Kidney epithelial cell (primary cell): ENCODE data around the gene MSANTD2. TPM values are rescaled to one million over a fixed set of nuclear protein-coding genes. Genes with fewer than 3 reads are reported as not detected.

Experiments
- DNase-seq: peaks from one replicate; pipeline ENCODE4 v3.0.0-alpha.2; 2010; ENCODE audit warnings: low read depth
- H3K27me3 ChIP-seq: 2 replicates; pipeline ENCODE4 v1.6.0; 2011; ENCODE audit warnings: low read length; ENCODE audit not compliant: control insufficient read depth, insufficient read depth
- H3K36me3 ChIP-seq: 2 replicates; pipeline ENCODE4 v1.5.1; 2011; ENCODE audit warnings: low read length; ENCODE audit not compliant: control insufficient read depth, insufficient read depth
- H3K4me3 ChIP-seq: 2 replicates; pipeline ENCODE4 v1.5.1; 2011; ENCODE audit warnings: low read depth, mild to moderate bottlenecking, control low read depth, low read length
- total RNA-seq: library from RNA; depleted of rRNA; stranded (reverse); fragments of >200 nt; gene quantifications from 2 replicates; pipeline ENCODE4 v1.2.3, GENCODE V29; 2015
- TF ChIP-seq, protein P1 (sequence below): IDR thresholded peaks from 2 replicates; pipeline ENCODE4 v1.5.1; 2011; ENCODE audit warnings: mild to moderate bottlenecking, moderate library complexity, low read length, control low read depth, inconsistent platforms; ENCODE audit not compliant: insufficient read depth, poor library complexity, severe bottlenecking

Gene MSANTD2
- total RNA-seq, 1 donor from 2014 or later, result 16.0 TPM

GRCh38 chr11:124760806-124761205 is 39.4 kb downstream of the MSANTD2 start:
- Histone ChIP-seq H3K36me3 (no peaks in the 10 kb centered on the region), H3K4me3 (no peak overlapping the region), H3K27me3 (peaks cover 36% of the 10 kb centered on the region)
- TF ChIP-seq, protein P1, sequence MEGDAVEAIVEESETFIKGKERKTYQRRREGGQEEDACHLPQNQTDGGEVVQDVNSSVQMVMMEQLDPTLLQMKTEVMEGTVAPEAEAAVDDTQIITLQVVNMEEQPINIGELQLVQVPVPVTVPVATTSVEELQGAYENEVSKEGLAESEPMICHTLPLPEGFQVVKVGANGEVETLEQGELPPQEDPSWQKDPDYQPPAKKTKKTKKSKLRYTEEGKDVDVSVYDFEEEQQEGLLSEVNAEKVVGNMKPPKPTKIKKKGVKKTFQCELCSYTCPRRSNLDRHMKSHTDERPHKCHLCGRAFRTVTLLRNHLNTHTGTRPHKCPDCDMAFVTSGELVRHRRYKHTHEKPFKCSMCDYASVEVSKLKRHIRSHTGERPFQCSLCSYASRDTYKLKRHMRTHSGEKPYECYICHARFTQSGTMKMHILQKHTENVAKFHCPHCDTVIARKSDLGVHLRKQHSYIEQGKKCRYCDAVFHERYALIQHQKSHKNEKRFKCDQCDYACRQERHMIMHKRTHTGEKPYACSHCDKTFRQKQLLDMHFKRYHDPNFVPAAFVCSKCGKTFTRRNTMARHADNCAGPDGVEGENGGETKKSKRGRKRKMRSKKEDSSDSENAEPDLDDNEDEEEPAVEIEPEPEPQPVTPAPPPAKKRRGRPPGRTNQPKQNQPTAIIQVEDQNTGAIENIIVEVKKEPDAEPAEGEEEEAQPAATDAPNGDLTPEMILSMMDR, result no peak
- no peak for DNase-seq

DNA sequence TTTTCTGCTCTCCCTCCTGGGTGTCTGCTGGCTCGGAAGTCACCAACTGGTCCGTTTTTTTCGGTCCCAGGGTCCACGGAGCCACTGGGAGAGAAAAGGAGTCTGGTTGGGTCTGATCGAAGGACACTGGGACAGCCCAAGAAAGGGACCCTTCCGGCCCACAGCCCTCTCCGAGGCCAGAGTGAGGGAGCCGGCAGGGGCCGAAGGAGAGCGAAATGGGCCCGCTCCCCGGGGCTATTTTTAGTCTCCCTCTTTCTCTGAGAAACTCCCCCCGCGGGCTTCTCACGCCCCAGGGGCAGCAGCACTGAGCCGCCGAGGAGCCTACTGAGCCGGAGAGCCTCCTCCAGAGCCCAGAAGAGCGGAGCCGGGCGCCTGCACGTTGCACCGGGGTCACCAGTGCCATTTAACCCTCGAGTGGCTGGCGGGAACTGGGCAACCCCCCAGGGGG is 40.0 kb downstream of the MSANTD2 start:
- TF ChIP-seq, protein P1, result no peak
- no peak for DNase-seq
- Histone ChIP-seq H3K36me3 (no peaks in the 10 kb centered on the region), H3K27me3 (peaks cover 36% of the 10 kb centered on the region), H3K4me3 (no peak overlapping the region)

- Histone ChIP-seq H3K4me3 (peak overlapping the region; percentile 8), H3K27me3 (peaks cover 36% of the 10 kb centered on the region), H3K36me3 (no peaks in the 10 kb centered on the region)
- DNase-seq, result no peak
- TF ChIP-seq, protein P1, result no peak
Observed at GRCh38 chr11:124759266-124760204, 40.7 kb downstream of the MSANTD2 start.

- TF ChIP-seq, protein P1, result peak; percentile 76
Observed at GRCh38 chr11:124758355-124759265, 41.6 kb downstream of the MSANTD2 start.

GRCh38 chr11:124757320-124757719 is 42.9 kb downstream of the MSANTD2 start:
- Histone ChIP-seq H3K4me3 (no peak overlapping the region), H3K27me3 (peaks cover 37% of the 10 kb centered on the region), H3K36me3 (no peaks in the 10 kb centered on the region)
- no peak for DNase-seq
- TF ChIP-seq, protein P1, result no peak

More at GRCh38 chr11:124758355-124759265, 41.6 kb downstream of the MSANTD2 start:
- H3K27me3 ChIP-seq, result peaks cover 36% of the 10 kb centered on the region
- peak overlapping the region; percentile 8 for H3K4me3 ChIP-seq
- no peak for DNase-seq
- no peaks in the 10 kb centered on the region for H3K36me3 ChIP-seq
